H9 (cell line): ENCODE results near the gene NBEAL1. TPM values are rescaled to one million over a fixed set of nuclear protein-coding genes. Genes with fewer than 3 reads are reported as not detected.

Experiments used
- DNase-seq: peaks from one replicate; pipeline ENCODE4 v3.0.0-alpha.2; 2017
- H2AFZ ChIP-seq: one replicate; pipeline ENCODE4 v1.6.1; 2013; ENCODE audit warnings: mild to moderate bottlenecking, low read length, control low read depth, moderate library complexity
- H2AK5ac ChIP-seq: 2 replicates; pipeline ENCODE4 v1.6.1; 2013; ENCODE audit warnings: low read length, control low read depth, mixed read lengths; ENCODE audit not compliant: insufficient read length
- H2BK120ac ChIP-seq: one replicate; pipeline ENCODE4 v1.6.1; 2013; ENCODE audit warnings: low read depth, mild to moderate bottlenecking, low read length, control low read depth, inconsistent platforms; ENCODE audit not compliant: poor library complexity, severe bottlenecking
- H2BK12ac ChIP-seq: 2 replicates; pipeline ENCODE4 v1.6.1; 2013; ENCODE audit warnings: low read length, control low read depth, mixed read lengths, low read depth; ENCODE audit not compliant: insufficient read length
- H2BK15ac ChIP-seq: 2 replicates; pipeline ENCODE4 v1.6.1; 2013; ENCODE audit warnings: low read depth, low read length, control low read depth
- H2BK20ac ChIP-seq: one replicate; pipeline ENCODE4 v1.6.1; 2013; ENCODE audit warnings: low read depth, mild to moderate bottlenecking, low read length, control low read depth, inconsistent platforms; ENCODE audit not compliant: poor library complexity, severe bottlenecking
- H2BK5ac ChIP-seq: 2 replicates; pipeline ENCODE4 v1.6.1; 2013; ENCODE audit warnings: low read length, control low read depth, mixed read lengths; ENCODE audit not compliant: insufficient read length
- H3K14ac ChIP-seq: 2 replicates; pipeline ENCODE4 v1.6.1; 2013; ENCODE audit warnings: low read length, control low read depth; ENCODE audit not compliant: insufficient read depth
- H3K18ac ChIP-seq: 2 replicates; pipeline ENCODE4 v1.6.1; 2013; ENCODE audit warnings: low read depth, mild to moderate bottlenecking, mixed read lengths, low read length, control low read depth; ENCODE audit not compliant: insufficient read length
- H3K23ac ChIP-seq: 2 replicates; pipeline ENCODE4 v1.6.1; 2013; ENCODE audit warnings: low read length, control low read depth, mixed read lengths, low read depth; ENCODE audit not compliant: insufficient read length
- H3K23me2 ChIP-seq: 2 replicates; pipeline ENCODE4 v1.6.1; 2013; ENCODE audit warnings: low read depth, mild to moderate bottlenecking, mixed read lengths, low read length, control low read depth; ENCODE audit not compliant: insufficient read length, poor library complexity, severe bottlenecking
- H3K27ac ChIP-seq: 2 replicates; pipeline ENCODE4 v1.5.1; 2013; ENCODE audit warnings: low read length, control low read depth, mixed read lengths, low read depth; ENCODE audit not compliant: insufficient read length
- H3K27me3 ChIP-seq: 2 replicates; pipeline ENCODE4 v1.6.1; 2013; ENCODE audit warnings: low read length, control low read depth, inconsistent platforms; ENCODE audit not compliant: insufficient read depth
- H3K4ac ChIP-seq: 2 replicates; pipeline ENCODE4 v1.6.1; 2013; ENCODE audit warnings: low read depth, mild to moderate bottlenecking, control low read depth, inconsistent platforms, low read length, moderate library complexity
- H3K4me1 ChIP-seq: 2 replicates; pipeline ENCODE4 v1.6.1; 2013; ENCODE audit warnings: low read length, control low read depth, inconsistent platforms; ENCODE audit not compliant: insufficient read depth
- H3K4me2 ChIP-seq: 2 replicates; pipeline ENCODE4 v1.6.1; 2013; ENCODE audit warnings: low read length, control low read depth, mixed read lengths; ENCODE audit not compliant: insufficient read length, insufficient read depth
- H3K56ac ChIP-seq: 2 replicates; pipeline ENCODE4 v1.6.1; 2013; ENCODE audit warnings: low read depth, mild to moderate bottlenecking, mixed read lengths, low read length, control low read depth; ENCODE audit not compliant: insufficient read length
- H3K79me1 ChIP-seq: 2 replicates; pipeline ENCODE4 v1.6.1; 2013; ENCODE audit warnings: low read depth, mild to moderate bottlenecking, moderate library complexity, low read length, control low read depth, inconsistent platforms; ENCODE audit not compliant: insufficient read depth, poor library complexity, severe bottlenecking
- H3K79me2 ChIP-seq: 2 replicates; pipeline ENCODE4 v1.6.1; 2013; ENCODE audit warnings: low read length, control low read depth, inconsistent platforms; ENCODE audit not compliant: insufficient read depth
- H3K9ac ChIP-seq: 2 replicates; pipeline ENCODE4 v1.6.1; 2013; ENCODE audit warnings: low read length, control low read depth, mixed read lengths; ENCODE audit not compliant: insufficient read length; ENCODE audit errors: extremely low read depth
- H3K9me3 ChIP-seq: one replicate; pipeline ENCODE4 v1.6.1; 2013; ENCODE audit warnings: low read depth, low read length, inconsistent platforms; ENCODE audit not compliant: control insufficient read depth
- H3T11ph ChIP-seq: one replicate; pipeline ENCODE4 v1.6.1; 2013; ENCODE audit warnings: mild to moderate bottlenecking, low read length, control low read depth, inconsistent platforms
- H4K20me1 ChIP-seq: one replicate; pipeline ENCODE4 v1.6.1; 2013; ENCODE audit not compliant: control insufficient read depth, insufficient read length, insufficient read depth
- H4K5ac ChIP-seq: 2 replicates; pipeline ENCODE4 v1.6.1; 2013; ENCODE audit warnings: low read depth, mild to moderate bottlenecking, mixed read lengths, low read length, control low read depth; ENCODE audit not compliant: insufficient read length
- H4K8ac ChIP-seq: replicated peaks from 2 replicates; pipeline ENCODE4 v1.6.1; 2013; ENCODE audit warnings: low read length, control low read depth, mixed read lengths, low read depth; ENCODE audit not compliant: insufficient read length
- H4K91ac ChIP-seq: 2 replicates; pipeline ENCODE4 v1.6.1; 2013; ENCODE audit warnings: low read depth, mild to moderate bottlenecking, moderate library complexity, mixed read lengths, low read length, control low read depth; ENCODE audit not compliant: insufficient read length
- H3K27ac Mint-ChIP-seq, 3 experiments: 2 replicates in 2 of 3; 3 replicates in 1 of 3; pipeline ENCODE4 v1.8.0; 2020 to 2021; ENCODE audit warnings: mixed read lengths in 3 of 3, mild to moderate bottlenecking in 1 of 3, moderate library complexity in 1 of 3
- H3K27me3 Mint-ChIP-seq: 2 replicates; pipeline ENCODE4 v1.8.0; 2021; ENCODE audit warnings: low read depth, mild to moderate bottlenecking, moderate library complexity, mixed read lengths
- H3K36me3 Mint-ChIP-seq, 3 experiments: 2 replicates in 2 of 3; 3 replicates in 1 of 3; pipeline ENCODE4 v1.8.0; 2020 to 2021; ENCODE audit warnings: low read depth in 3 of 3, mixed read lengths in 3 of 3; ENCODE audit not compliant: insufficient read depth in 1 of 3
- H3K4me1 Mint-ChIP-seq, 2 experiments: 2 replicates each; pipeline ENCODE4 v1.8.0; 2020; ENCODE audit warnings: mixed read lengths in 2 of 2
- H3K4me3 Mint-ChIP-seq, 2 experiments: 2 replicates in 1 of 2; 3 replicates in 1 of 2; pipeline ENCODE4 v1.8.0; 2020 to 2021; ENCODE audit warnings: mild to moderate bottlenecking in 2 of 2, mixed read lengths in 2 of 2, moderate library complexity in 1 of 2
- H3K9me3 Mint-ChIP-seq, 2 experiments: 2 replicates in 1 of 2; 3 replicates in 1 of 2; pipeline ENCODE4 v1.8.0; 2020; ENCODE audit warnings: mild to moderate bottlenecking in 2 of 2, mixed read lengths in 2 of 2, moderate library complexity in 1 of 2
- CTCF ChIP-seq: fragments of 200-600 bp; sonication (generic); conservative IDR thresholded peaks from 3 replicates; pipeline ENCODE4 v1.8.0; 2021; ENCODE audit warnings: antibody characterized with exemption, mild to moderate bottlenecking
- total RNA-seq: library from RNA; stranded (reverse); gene quantifications from 2 replicates; pipeline ENCODE4 v1.2.1, GENCODE V29; 2021

NBEAL1 gene
- total RNA-seq, 1 experiment from 2014 or later: 10.1 TPM

- DNase-seq: no peak
These were observed 128.7 kb downstream of the NBEAL1 start for GRCh38 chr2:203143391-203143790.

More at GRCh38 chr2:203143391-203143790, 128.7 kb downstream of the NBEAL1 start:
- H2BK12ac ChIP-seq: no peak overlapping the region
- H4K91ac ChIP-seq: no peak overlapping the region
- H2AK5ac ChIP-seq: no peak overlapping the region
- H4K20me1 ChIP-seq: no peaks in the 10 kb centered on the region
- TF ChIP-seq CTCF: no peak
- no peak overlapping the region for H3K4ac ChIP-seq
- H2BK5ac ChIP-seq: no peak overlapping the region
- H3K4me1 Mint-ChIP-seq: no peaks in the 10 kb centered on the region
- no peak overlapping the region for H4K5ac ChIP-seq
- H2BK20ac ChIP-seq: no peak overlapping the region
- H3K4me2 ChIP-seq: no peak overlapping the region
- no peak overlapping the region for H4K8ac ChIP-seq
- H3K36me3 Mint-ChIP-seq: peaks cover 0 to 5% (median 0%) of the 10 kb centered on the region in 3 experiments; a peak in 2 of 7 replicates
- H3K27ac ChIP-seq: no peak overlapping the region
- no peaks in the 10 kb centered on the region for H3K9me3 Mint-ChIP-seq
- H3K27me3 Mint-ChIP-seq: no peaks in the 10 kb centered on the region
- no peak overlapping the region for H3K18ac ChIP-seq
- no peaks in the 10 kb centered on the region for H3K27me3 ChIP-seq
- H3K4me3 Mint-ChIP-seq: no peak overlapping the region
- H2BK120ac ChIP-seq: no peak overlapping the region
- no peak overlapping the region for H2AFZ ChIP-seq
- no peaks in the 10 kb centered on the region for H3K79me1 ChIP-seq
- H3K14ac ChIP-seq: no peak overlapping the region
- H3K9ac ChIP-seq: no peak overlapping the region
- H3T11ph ChIP-seq: no peak overlapping the region
- no peak overlapping the region for H3K23ac ChIP-seq
- no peaks in the 10 kb centered on the region for H3K79me2 ChIP-seq
- H3K9me3 ChIP-seq: no peaks in the 10 kb centered on the region
- no peaks in the 10 kb centered on the region for H3K4me1 ChIP-seq
- H3K27ac Mint-ChIP-seq: no peak overlapping the region
- H3K23me2 ChIP-seq: no peaks in the 10 kb centered on the region
- H3K56ac ChIP-seq: no peak overlapping the region
- H2BK15ac ChIP-seq: no peak overlapping the region
